ENCODE data around the gene FBXL14. TPM values are rescaled to one million over a fixed set of nuclear protein-coding genes. Genes with fewer than 3 reads are reported as not detected.

Gene FBXL14
- polyA plus RNA-seq, 2 of the 4 experiments (the other 2 are of a cell fraction) = 6.7 to 7.1 TPM

- Histone ChIP-seq H3K27ac (no peak overlapping the region), H3K4me2 (no peak overlapping the region), H3K4me1 (0 out of 3 replicates have a peak, but pooled peaks cover 6% of the 10 kb centered on the region), H3K4me3 (no peak overlapping the region), H3K9me3 (no peaks in the 10 kb centered on the region)
- ChIA-PET CTCF (no interaction called here), POLR2A (no interaction called here)
- no peak for DNase-seq (ENCODE audit: low read depth in 1 of 2, low spot score in 1 of 2)
- WGBS (ENCODE audit: missing lambda C conversion rate) = 76% methylated on average over 8 of the region's 8 CpGs
- no peak for FAIRE-seq
- no peak for ATAC-seq
- peak; percentile 78 for TF ChIP-seq MAFK (IDR thresholded peaks at IDR 0.05; ENCODE audit: partially characterized antibody)
- TF ChIP-seq EHF (CRISPR knock-in tag; IDR thresholded peaks at IDR 0.05) = no peak
Measured at GRCh38 chr12:1619587-1619986, 25.2 kb upstream of the FBXL14 start.

DNA sequence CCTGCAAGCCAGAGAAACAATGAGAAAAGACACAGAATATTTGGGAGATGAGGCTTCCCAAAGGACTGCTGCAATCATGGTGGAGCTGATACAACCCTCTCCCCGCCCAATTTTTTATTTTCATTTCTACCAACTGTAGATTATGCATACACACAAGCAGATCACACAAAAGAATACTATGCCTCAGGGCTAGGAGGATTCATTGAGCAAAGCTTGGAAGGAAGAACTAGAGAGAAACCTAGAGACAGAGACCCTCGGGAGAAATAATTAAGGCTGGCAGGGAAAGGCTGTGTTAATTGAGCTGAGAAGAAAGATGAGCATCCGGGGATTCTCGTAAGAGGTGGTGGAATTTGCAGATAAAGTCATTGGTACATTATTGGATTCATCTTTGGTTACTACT lies 24.8 kb upstream of the FBXL14 start:
- TF ChIP-seq KDM5A (IDR thresholded peaks at IDR 0.05) (no peak), ZFP36 (IDR thresholded peaks at IDR 0.05; ENCODE audit: borderline replicate concordance, partially characterized antibody) (no peak), HOXA7 (CRISPR knock-in tag; IDR thresholded peaks at IDR 0.05) (no peak), HOXB5 (CRISPR knock-in tag; IDR thresholded peaks at IDR 0.05) (no peak), CHD2 (IDR thresholded peaks at IDR 0.05; ENCODE audit: low read length, partially characterized antibody) (no peak), ESRRA (IDR thresholded peaks at IDR 0.05; ENCODE audit: borderline replicate concordance, low read length) (no peak), USF2 (IDR thresholded peaks at IDR 0.05) (no peak), HDAC2 (IDR thresholded peaks at IDR 0.05) (no peak), MAZ (IDR thresholded peaks at IDR 0.05; ENCODE audit: borderline replicate concordance, low read depth, low read length) (no peak), CTCF (IDR thresholded peaks at IDR 0.05) (no peak), RARB (CRISPR knock-in tag; IDR thresholded peaks at IDR 0.05) (no peak)
- TF ChIP-seq, protein P1, sequence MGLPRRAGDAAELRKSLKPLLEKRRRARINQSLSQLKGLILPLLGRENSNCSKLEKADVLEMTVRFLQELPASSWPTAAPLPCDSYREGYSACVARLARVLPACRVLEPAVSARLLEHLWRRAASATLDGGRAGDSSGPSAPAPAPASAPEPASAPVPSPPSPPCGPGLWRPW (IDR thresholded peaks at IDR 0.05) = no peak
- Histone ChIP-seq H3K4me2 (no peak overlapping the region), H3K9me3 (no peaks in the 10 kb centered on the region), H3K27ac (no peak overlapping the region), H3K4me1 (0 out of 3 replicates have a peak, but pooled peaks cover 6% of the 10 kb centered on the region), H3K4me3 (no peak overlapping the region)
- POLR2A ChIA-PET = no interaction called here
- CTCF ChIA-PET = no interaction called here
- DNase-seq (ENCODE audit: low read depth in 1 of 2, low spot score in 1 of 2) (no peak), FAIRE-seq (no peak), ATAC-seq (no peak)
- 75% methylated on average over 4 of the region's 4 CpGs for WGBS (ENCODE audit: missing lambda C conversion rate)

DNA sequence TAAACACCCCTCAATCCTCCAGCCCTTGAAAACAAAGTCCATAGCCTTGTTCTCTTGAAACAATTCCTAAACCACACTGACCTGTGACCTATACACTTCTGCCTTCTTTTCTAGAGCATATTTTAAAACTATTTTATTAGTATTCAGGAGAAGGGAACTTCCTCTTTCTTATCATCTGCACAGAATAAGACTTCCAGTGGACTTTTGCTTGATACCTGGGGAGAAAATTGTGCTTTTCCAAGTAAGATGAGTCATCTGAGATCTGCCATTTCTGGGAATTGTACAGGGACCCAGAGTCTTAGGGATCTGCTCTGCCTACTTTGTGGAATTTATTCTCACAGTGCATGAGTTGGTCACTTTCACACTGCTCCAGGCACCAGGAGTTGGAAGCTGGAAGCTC lies 24.1 kb upstream of the FBXL14 start:
- Histone ChIP-seq H3K9me3 (no peaks in the 10 kb centered on the region), H3K4me2 (no peak overlapping the region), H3K4me3 (no peak overlapping the region), H3K4me1 (0 out of 3 replicates have a peak, but pooled peaks cover 6% of the 10 kb centered on the region), H3K27ac (no peak overlapping the region)
- FAIRE-seq (no peak), ATAC-seq (no peak), DNase-seq (ENCODE audit: low read depth in 1 of 2, low spot score in 1 of 2) (no peak)
- ChIA-PET POLR2A (no interaction called here), CTCF (no interaction called here)
- TF ChIP-seq, protein P2, sequence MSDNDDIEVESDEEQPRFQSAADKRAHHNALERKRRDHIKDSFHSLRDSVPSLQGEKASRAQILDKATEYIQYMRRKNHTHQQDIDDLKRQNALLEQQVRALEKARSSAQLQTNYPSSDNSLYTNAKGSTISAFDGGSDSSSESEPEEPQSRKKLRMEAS (IDR thresholded peaks at IDR 0.05) = no peak
- TF ChIP-seq, protein P3, sequence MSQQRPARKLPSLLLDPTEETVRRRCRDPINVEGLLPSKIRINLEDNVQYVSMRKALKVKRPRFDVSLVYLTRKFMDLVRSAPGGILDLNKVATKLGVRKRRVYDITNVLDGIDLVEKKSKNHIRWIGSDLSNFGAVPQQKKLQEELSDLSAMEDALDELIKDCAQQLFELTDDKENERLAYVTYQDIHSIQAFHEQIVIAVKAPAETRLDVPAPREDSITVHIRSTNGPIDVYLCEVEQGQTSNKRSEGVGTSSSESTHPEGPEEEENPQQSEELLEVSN (IDR thresholded peaks at IDR 0.05; ENCODE audit: borderline replicate concordance, low read depth) = no peak
- no peak for TF ChIP-seq CBX8 (IDR thresholded peaks at IDR 0.05)
- no peak for TF ChIP-seq ZFP36 (IDR thresholded peaks at IDR 0.05; ENCODE audit: borderline replicate concordance, partially characterized antibody)
- TF ChIP-seq FOSB (CRISPR knock-in tag; IDR thresholded peaks at IDR 0.05) = no peak
- TF ChIP-seq JUN (IDR thresholded peaks at IDR 0.05) = no peak
